ENCODE data around the gene EFHD1. TPM values are rescaled to one million over a fixed set of nuclear protein-coding genes. Genes with fewer than 3 reads are reported as not detected.

EFHD1 gene
- total and polyA plus RNA-seq, 9 of the 15 experiments (the other 6 are each of a cell fraction or from before 2014, with no cell fraction given), result 0.66 to 9.1 (median 2.0) TPM

- intact Hi-C loops (cut with micrococcal nuclease), result loop anchor here (10.0 kb wide), 1 partner anchor 420 kb away; no protein-coding TSS in a partner anchor
Observed at GRCh38 chr2:232604535-232604934, 28.9 kb upstream of the EFHD1 start.

GRCh38 chr2:232607011-232607410, 26.4 kb upstream of the EFHD1 start:
- WGBS (ENCODE audit: insufficient coverage, low coverage, missing lambda C conversion rate), result 37% methylated on average over 11 of the region's 17 CpGs
- no peak overlapping the region for H3K4me2 ChIP-seq (ENCODE audit: insufficient read depth, low read length)
- peaks cover 0 to 14% of the 10 kb centered on the region in 2 experiments; a peak in 3 of 5 replicates for H3K4me1 ChIP-seq (replicated peaks in 1 of 2; ENCODE audit: control insufficient read depth in 2 of 2, insufficient read depth in 2 of 2, low read length in 2 of 2)
- no peaks in the 10 kb centered on the region for H3K36me3 ChIP-seq (ENCODE audit: control insufficient read depth, insufficient read depth, low read length)
- no peaks in the 10 kb centered on the region for H3K9me1 ChIP-seq (ENCODE audit: control insufficient read depth, insufficient read depth, low read length)
- no peak overlapping the region for H2AFZ ChIP-seq (ENCODE audit: low read depth, low read length)
- intact Hi-C loops (cut with micrococcal nuclease) (loop anchor here (2.0 to 10.0 kb wide), 3 partner anchors 26 to 418 kb away; partner anchors contain the start of gene EFHD1), in situ Hi-C loops (cut with MboI) (loop anchor here (25.0 kb wide), 1 partner anchor 655 kb away; the partner anchor contains the start of gene ATG16L1)
- CTCF ChIA-PET (ENCODE audit: low intra/inter-chr PET ratio), result interaction anchor here (0.7 to 1.5 kb wide), 2 partner anchors 62 to 151 kb away, joined by 3 to 12 read pairs; no protein-coding TSS in a partner anchor
- H3K4me3 ChIP-seq, result no peak overlapping the region
- H3K27me3 ChIP-seq (ENCODE audit: control insufficient read depth in 2 of 2, insufficient read depth in 2 of 2, low read length in 2 of 2), result peaks cover 2 to 7% of the 10 kb centered on the region in 2 experiments; a peak in 2 of 5 replicates
- no peak for ATAC-seq
- no peak overlapping the region for H3K9ac ChIP-seq (ENCODE audit: insufficient read depth in 1 of 2, low read depth in 2 of 2, low read length in 2 of 2)
- BruUV-seq (replicated peaks), result no TSS peak
- POLR2A ChIA-PET, result interaction anchor here (0.6 kb wide), 1 partner anchor 112 kb away, joined by 3 read pairs; no protein-coding TSS in a partner anchor
- TF ChIP-seq ZNF77 (CRISPR knock-in tag; IDR thresholded peaks at IDR 0.05), result no peak
- H3K79me2 ChIP-seq (ENCODE audit: control insufficient read depth, insufficient read depth, low read length), result no peaks in the 10 kb centered on the region
- no peak for FAIRE-seq
- no peak overlapping the region for H3K27ac ChIP-seq (ENCODE audit: extremely low read depth, low read depth, low read length)
- no peaks in the 10 kb centered on the region for H4K20me1 ChIP-seq (replicated peaks; ENCODE audit: control insufficient read depth, insufficient read depth, low read length)
- DNase-seq (ENCODE audit: extremely low read depth in 1 of 4, low spot score in 3 of 4), result no peak
- H3K9me3 ChIP-seq (replicated peaks; ENCODE audit: control insufficient read depth, insufficient read depth, low read depth, low read length), result no peaks in the 10 kb centered on the region

More at GRCh38 chr2:232604535-232604934, 28.9 kb upstream of the EFHD1 start:
- no peak for FAIRE-seq
- Histone ChIP-seq H3K4me2 (ENCODE audit: insufficient read depth, low read length) (no peak overlapping the region), H3K36me3 (ENCODE audit: control insufficient read depth, insufficient read depth, low read length) (no peaks in the 10 kb centered on the region), H3K4me3 (no peak overlapping the region), H2AFZ (ENCODE audit: low read depth, low read length) (no peak overlapping the region), H3K4me1 (replicated peaks in 1 of 2; ENCODE audit: control insufficient read depth in 2 of 2, insufficient read depth in 2 of 2, low read length in 2 of 2) (peaks cover 0 to 14% of the 10 kb centered on the region in 2 experiments; a peak in 2 of 5 replicates), H3K9me1 (ENCODE audit: control insufficient read depth, insufficient read depth, low read length) (no peaks in the 10 kb centered on the region), H3K9ac (ENCODE audit: insufficient read depth in 1 of 2, low read depth in 2 of 2, low read length in 2 of 2) (no peak overlapping the region), H4K20me1 (replicated peaks; ENCODE audit: control insufficient read depth, insufficient read depth, low read length) (no peaks in the 10 kb centered on the region), H3K27me3 (ENCODE audit: control insufficient read depth in 2 of 2, insufficient read depth in 2 of 2, low read length in 2 of 2) (peaks cover 2 to 18% of the 10 kb centered on the region in 2 experiments; a peak in 3 of 5 replicates), H3K79me2 (ENCODE audit: control insufficient read depth, insufficient read depth, low read length) (no peaks in the 10 kb centered on the region), H3K27ac (ENCODE audit: extremely low read depth, low read depth, low read length) (no peak overlapping the region), H3K9me3 (replicated peaks; ENCODE audit: control insufficient read depth, insufficient read depth, low read depth, low read length) (no peaks in the 10 kb centered on the region)
- POLR2A ChIA-PET, result interaction anchor here (0.9 kb wide), 1 partner anchor 12 kb away, joined by 3 read pairs; no protein-coding TSS in a partner anchor
- TF ChIP-seq NFIC (IDR thresholded peaks at IDR 0.05) (no peak), ZNF121 (CRISPR knock-in tag; conservative IDR thresholded peaks at IDR 0.05) (0 out of 2 replicates have a peak, but pooled peaks have one; percentile 7)
- no peak for ATAC-seq
- WGBS (ENCODE audit: insufficient coverage, low coverage, missing lambda C conversion rate), result 26% methylated on average over 7 of the region's 10 CpGs
- in situ Hi-C loops (cut with MboI), result loop anchor here (25.0 kb wide), 1 partner anchor 658 kb away; the partner anchor contains the start of gene ATG16L1
- BruUV-seq (replicated peaks), result no TSS peak
- DNase-seq (ENCODE audit: extremely low read depth in 1 of 4, low spot score in 3 of 4), result peak in 1 of 4 experiments; percentile 20
- CTCF ChIA-PET (ENCODE audit: low intra/inter-chr PET ratio), result no interaction called here

All from K562 (cell line).